Neural crest cell (in vitro differentiated cells): ENCODE results near the gene PSMD6. TPM values are rescaled to one million over a fixed set of nuclear protein-coding genes. Genes with fewer than 3 reads are reported as not detected.

ENCODE experiments used
- DNase-seq: peaks from one replicate; pipeline ENCODE4 v3.0.0; 2021; ENCODE audit warnings: low read depth, mixed read lengths, low spot score
- H3K27ac Mint-ChIP-seq: one replicate; pipeline ENCODE4 v1.8.0; 2021; ENCODE audit warnings: mild to moderate bottlenecking, mixed read lengths; ENCODE audit not compliant: unreplicated experiment
- H3K27me3 Mint-ChIP-seq: 2 replicates; pipeline ENCODE4 v1.8.0; 2021; ENCODE audit warnings: low read depth, mild to moderate bottlenecking, mixed read lengths
- H3K36me3 Mint-ChIP-seq: 2 replicates; pipeline ENCODE4 v1.8.0; 2021; ENCODE audit warnings: low read depth, mild to moderate bottlenecking, mixed read lengths
- H3K4me1 Mint-ChIP-seq: 2 replicates; pipeline ENCODE4 v1.8.0; 2021; ENCODE audit warnings: mixed read lengths
- H3K4me3 Mint-ChIP-seq: one replicate; pipeline ENCODE4 v1.8.0; 2021; ENCODE audit warnings: mild to moderate bottlenecking, mixed read lengths
- H3K9me3 Mint-ChIP-seq: 2 replicates; pipeline ENCODE4 v1.8.0; 2021; ENCODE audit warnings: mixed read lengths
- total RNA-seq: library from RNA; stranded (reverse); gene quantifications from 2 replicates; pipeline ENCODE4 v1.2.1, GENCODE V29; 2021
- TF ChIP-seq, protein P1 (sequence below): fragments of 200-600 bp; sonication (generic); conservative IDR thresholded peaks from 2 replicates; pipeline ENCODE4 v1.5.0; 2021; ENCODE audit warnings: antibody characterized with exemption, mild to moderate bottlenecking

Gene PSMD6
- total RNA-seq, 1 donor from 2014 or later = 103 TPM

DNA sequence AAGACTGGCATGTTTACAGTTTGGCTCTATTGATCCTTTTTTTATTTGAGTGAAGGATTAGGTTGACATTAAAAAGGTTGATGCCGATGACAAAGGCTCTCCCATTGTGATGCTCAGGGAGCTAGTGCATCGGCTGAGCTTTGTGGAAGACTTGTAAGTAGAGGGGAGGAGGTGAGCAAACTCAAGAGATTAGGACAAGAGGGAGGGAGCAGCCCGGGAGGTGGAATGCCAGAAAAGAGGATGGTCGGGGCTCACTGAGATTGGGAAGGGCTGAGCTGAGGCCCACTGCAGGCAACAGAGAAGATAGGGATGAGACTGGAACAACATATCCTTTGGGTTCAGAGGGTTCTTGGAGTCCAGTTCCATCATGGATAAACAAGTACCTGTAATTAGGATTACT, 26.5 kb upstream of the PSMD6 start:
- no peak for DNase-seq
- H3K27ac Mint-ChIP-seq = no peak overlapping the region
- H3K4me1 Mint-ChIP-seq = peaks cover 51% of the 10 kb centered on the region

DNA sequence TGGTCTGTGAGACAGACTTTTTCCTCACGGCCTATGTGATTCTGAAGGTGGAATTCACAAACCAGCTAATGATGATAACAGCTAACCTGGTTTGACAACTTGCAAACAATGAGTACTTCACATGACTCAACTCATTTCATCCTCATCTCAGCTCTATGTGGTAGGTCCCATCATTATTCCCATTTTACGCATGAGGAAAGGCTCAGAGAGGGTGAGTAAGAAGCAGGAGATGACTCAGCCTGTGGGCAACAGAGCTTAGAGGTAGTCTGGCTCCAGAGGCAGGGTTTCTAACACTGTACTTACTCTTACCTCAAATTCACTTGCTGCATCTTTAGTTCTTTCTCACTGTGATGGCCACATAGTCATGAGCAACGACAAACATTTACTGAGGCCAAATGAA, 25.8 kb upstream of the PSMD6 start:
- H3K4me1 Mint-ChIP-seq = peaks cover 49% of the 10 kb centered on the region
- H3K27me3 Mint-ChIP-seq = no peaks in the 10 kb centered on the region
- TF ChIP-seq, protein P1, sequence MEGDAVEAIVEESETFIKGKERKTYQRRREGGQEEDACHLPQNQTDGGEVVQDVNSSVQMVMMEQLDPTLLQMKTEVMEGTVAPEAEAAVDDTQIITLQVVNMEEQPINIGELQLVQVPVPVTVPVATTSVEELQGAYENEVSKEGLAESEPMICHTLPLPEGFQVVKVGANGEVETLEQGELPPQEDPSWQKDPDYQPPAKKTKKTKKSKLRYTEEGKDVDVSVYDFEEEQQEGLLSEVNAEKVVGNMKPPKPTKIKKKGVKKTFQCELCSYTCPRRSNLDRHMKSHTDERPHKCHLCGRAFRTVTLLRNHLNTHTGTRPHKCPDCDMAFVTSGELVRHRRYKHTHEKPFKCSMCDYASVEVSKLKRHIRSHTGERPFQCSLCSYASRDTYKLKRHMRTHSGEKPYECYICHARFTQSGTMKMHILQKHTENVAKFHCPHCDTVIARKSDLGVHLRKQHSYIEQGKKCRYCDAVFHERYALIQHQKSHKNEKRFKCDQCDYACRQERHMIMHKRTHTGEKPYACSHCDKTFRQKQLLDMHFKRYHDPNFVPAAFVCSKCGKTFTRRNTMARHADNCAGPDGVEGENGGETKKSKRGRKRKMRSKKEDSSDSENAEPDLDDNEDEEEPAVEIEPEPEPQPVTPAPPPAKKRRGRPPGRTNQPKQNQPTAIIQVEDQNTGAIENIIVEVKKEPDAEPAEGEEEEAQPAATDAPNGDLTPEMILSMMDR = no peak
- H3K27ac Mint-ChIP-seq = no peak overlapping the region
- no peak overlapping the region for H3K4me3 Mint-ChIP-seq
- H3K9me3 Mint-ChIP-seq = peaks cover 7% of the 10 kb centered on the region
- DNase-seq = no peak
- no peaks in the 10 kb centered on the region for H3K36me3 Mint-ChIP-seq

More for the DNA sequence above, 26.5 kb upstream of the PSMD6 start:
- TF ChIP-seq, protein P1 = no peak
- no peak overlapping the region for H3K4me3 Mint-ChIP-seq
- H3K9me3 Mint-ChIP-seq = peaks cover 3% of the 10 kb centered on the region
- H3K36me3 Mint-ChIP-seq = no peaks in the 10 kb centered on the region
- no peaks in the 10 kb centered on the region for H3K27me3 Mint-ChIP-seq

DNA sequence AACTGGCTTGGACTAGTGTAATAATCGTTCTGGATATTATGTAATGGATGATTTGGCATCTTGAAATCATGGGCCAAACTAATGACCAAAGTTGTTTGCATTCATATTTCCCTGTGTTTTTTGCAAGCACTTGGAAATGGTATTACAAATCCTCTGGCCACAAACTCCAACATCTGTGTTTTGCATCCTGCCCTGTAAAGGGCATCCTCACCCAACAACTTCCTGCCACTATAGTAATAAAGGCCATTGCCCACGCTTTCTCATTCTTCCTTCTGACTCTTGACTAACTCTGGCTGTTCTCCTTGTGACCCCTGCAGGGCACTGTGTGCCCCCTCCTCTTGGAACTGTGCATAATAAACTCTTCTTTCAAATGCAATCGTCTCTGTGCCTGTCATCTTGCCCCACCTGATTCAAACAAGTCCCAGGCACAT, 25.4 kb upstream of the PSMD6 start:
- TF ChIP-seq, protein P1 = no peak
- Mint-ChIP-seq H3K27ac (peak overlapping the region; percentile 1), H3K4me3 (peak overlapping the region; percentile 7), H3K4me1 (peaks cover 50% of the 10 kb centered on the region), H3K36me3 (no peaks in the 10 kb centered on the region), H3K9me3 (peaks cover 7% of the 10 kb centered on the region), H3K27me3 (no peaks in the 10 kb centered on the region)
- no peak for DNase-seq

DNA sequence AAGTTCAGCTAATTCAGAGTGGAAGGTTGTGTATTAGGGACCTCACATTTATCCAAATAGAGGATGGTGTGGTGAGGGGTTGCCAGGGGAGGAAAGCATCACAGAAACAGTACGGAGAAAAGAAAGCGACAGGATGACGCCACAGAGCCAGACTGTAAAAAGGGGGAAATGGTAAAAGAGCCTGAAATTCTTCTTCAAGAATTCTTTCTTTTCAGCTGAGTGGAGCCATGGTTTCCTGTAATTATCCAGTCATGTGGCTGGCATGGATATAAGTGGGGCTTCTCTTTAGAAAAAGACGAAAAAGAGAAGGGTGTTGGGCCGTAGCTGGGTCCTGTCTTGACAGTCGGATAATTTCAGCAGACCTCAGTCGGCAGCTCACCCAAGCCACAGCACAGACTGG, 24.5 kb upstream of the PSMD6 start:
- Mint-ChIP-seq H3K36me3 (no peaks in the 10 kb centered on the region), H3K27ac (peak overlapping the region; percentile 88), H3K4me1 (peaks cover 48% of the 10 kb centered on the region), H3K9me3 (peaks cover 7% of the 10 kb centered on the region), H3K27me3 (no peaks in the 10 kb centered on the region), H3K4me3 (no peak overlapping the region)
- no peak for DNase-seq
- TF ChIP-seq, protein P1 = no peak

DNA sequence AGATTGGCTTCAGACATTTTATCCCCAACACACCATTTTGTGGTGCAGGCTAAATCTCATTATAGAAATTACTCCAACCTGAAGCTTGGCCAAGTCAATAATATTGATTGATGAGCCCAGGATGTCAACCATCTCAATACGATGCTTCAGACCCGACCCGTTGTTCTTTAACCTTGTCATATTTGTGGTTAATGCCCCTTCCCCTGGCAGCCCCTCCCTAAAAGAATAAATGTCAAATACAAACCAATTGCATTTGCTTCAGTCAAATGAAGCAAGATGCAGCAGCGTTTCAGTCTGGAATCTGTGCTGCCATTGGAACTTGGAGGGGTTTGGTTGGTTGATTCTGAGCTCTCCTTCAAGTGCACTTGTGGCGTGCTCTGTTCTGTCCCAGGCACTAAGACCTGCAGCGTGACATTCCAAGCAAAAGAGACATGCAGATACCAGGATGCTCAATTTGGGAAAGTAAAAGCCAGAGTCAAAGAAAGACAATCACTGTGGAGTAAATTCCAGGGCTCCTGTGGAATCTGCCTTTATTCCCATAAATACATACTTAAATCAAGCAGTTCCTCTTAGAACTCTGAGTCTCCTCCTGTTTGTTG, 23.8 kb upstream of the PSMD6 start:
- DNase-seq = no peak
- no peaks in the 10 kb centered on the region for H3K27me3 Mint-ChIP-seq
- H3K27ac Mint-ChIP-seq = no peak overlapping the region
- peaks cover 7% of the 10 kb centered on the region for H3K9me3 Mint-ChIP-seq
- peaks cover 49% of the 10 kb centered on the region for H3K4me1 Mint-ChIP-seq
- no peak overlapping the region for H3K4me3 Mint-ChIP-seq
- no peaks in the 10 kb centered on the region for H3K36me3 Mint-ChIP-seq
- TF ChIP-seq, protein P1 = no peak
